ENCODE results near the gene SERINC5.

The SERINC5 gene

GRCh38 chr5:80067531-80068245, 188.2 kb downstream of the SERINC5 start:
- no peak for TF ChIP-seq POLR2A (IDR thresholded peaks at IDR 0.05; ENCODE audit: extremely low read depth, insufficient read length)
- no peak for TF ChIP-seq CTCF (IDR thresholded peaks at IDR 0.05; ENCODE audit: low read depth, low read length)
- TF ChIP-seq, protein P1, sequence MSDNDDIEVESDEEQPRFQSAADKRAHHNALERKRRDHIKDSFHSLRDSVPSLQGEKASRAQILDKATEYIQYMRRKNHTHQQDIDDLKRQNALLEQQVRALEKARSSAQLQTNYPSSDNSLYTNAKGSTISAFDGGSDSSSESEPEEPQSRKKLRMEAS (IDR thresholded peaks at IDR 0.05; ENCODE audit: low read depth, low read length) = no peak
- no peak for TF ChIP-seq MYC (IDR thresholded peaks at IDR 0.05; ENCODE audit: low read depth, low read length)
- DNase-seq (ENCODE audit: low read depth) = peak; percentile 13

GRCh38 chr5:80067016-80067415, 188.8 kb downstream of the SERINC5 start:
- H3K4me3 ChIP-seq (ENCODE audit: low read depth, low read length) = no peak overlapping the region
- TF ChIP-seq MYC (IDR thresholded peaks at IDR 0.05; ENCODE audit: low read depth, low read length) (no peak), CTCF (IDR thresholded peaks at IDR 0.05; ENCODE audit: low read depth, low read length) (no peak), POLR2A (IDR thresholded peaks at IDR 0.05; ENCODE audit: extremely low read depth, insufficient read length) (no peak)
- TF ChIP-seq, protein P1 (IDR thresholded peaks at IDR 0.05; ENCODE audit: low read depth, low read length) = no peak
- peak; percentile 39 for DNase-seq (ENCODE audit: low read depth)

More at GRCh38 chr5:80067531-80068245, 188.2 kb downstream of the SERINC5 start:
- H3K4me3 ChIP-seq (ENCODE audit: low read depth, low read length) = no peak overlapping the region

DNA sequence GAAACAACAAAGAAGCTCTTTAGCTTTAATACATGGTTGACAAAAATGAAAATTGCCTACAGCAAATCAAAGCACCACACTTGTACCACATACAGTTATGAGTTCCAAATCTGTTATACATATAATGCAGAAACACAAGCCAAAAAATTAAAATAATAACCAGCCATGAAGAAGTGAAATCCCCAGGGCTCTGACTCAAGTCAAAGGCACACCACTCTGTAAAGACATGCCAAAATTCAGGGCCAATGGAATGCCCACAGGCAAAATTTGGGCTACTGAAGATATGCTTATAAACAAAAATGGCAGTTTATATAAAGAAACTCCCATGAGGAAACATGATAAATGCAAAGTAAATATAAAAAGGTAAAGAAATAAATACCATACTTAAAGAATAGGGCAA, 191.7 kb downstream of the SERINC5 start:
- no peak for DNase-seq (ENCODE audit: low read depth)
- TF ChIP-seq, protein P1 (IDR thresholded peaks at IDR 0.05; ENCODE audit: low read depth, low read length) = no peak
- H3K4me3 ChIP-seq (ENCODE audit: low read depth, low read length) = no peak overlapping the region

Data from NB4 (cell line).